Keratinocyte (primary cell): Measurements from ENCODE around the gene TLR9. TPM values are rescaled to one million over a fixed set of nuclear protein-coding genes. Genes with fewer than 3 reads are reported as not detected.

Source experiments
- DNase-seq: peaks from one replicate; pipeline ENCODE4 v3.0.0-alpha.2; 2011; ENCODE audit warnings: low read depth, missing footprints, low spot score
- FAIRE-seq: peaks from 2 replicates; lab custom pipeline; 2011; peaks lifted over from hg19 to GRCh38; lab: Jason Lieb, UNC
- H2AFZ ChIP-seq: 2 replicates; pipeline ENCODE4 v1.6.0; 2012; ENCODE audit warnings: low read length, control low read depth, inconsistent platforms; ENCODE audit not compliant: control insufficient read depth
- H3K27ac ChIP-seq: 2 replicates; pipeline ENCODE4 v1.5.1; 2011; ENCODE audit warnings: low read length; ENCODE audit not compliant: control insufficient read depth, insufficient read depth
- H3K27me3 ChIP-seq: 3 replicates; pipeline ENCODE4 v1.6.0; 2011; ENCODE audit warnings: low read length; ENCODE audit not compliant: control insufficient read depth, insufficient read depth; ENCODE audit errors: extremely low read depth
- H3K36me3 ChIP-seq, 2 experiments: 2 replicates in 1 of 2; 3 replicates in 1 of 2; pipeline ENCODE4 v1.5.1; 2011; ENCODE audit warnings: low read length in 2 of 2, mild to moderate bottlenecking in 1 of 2; ENCODE audit not compliant: control insufficient read depth in 2 of 2, insufficient read depth in 2 of 2; ENCODE audit errors: extremely low read depth in 1 of 2
- H3K4me1 ChIP-seq: 3 replicates; pipeline ENCODE4 v1.5.1; 2011; ENCODE audit warnings: low read length; ENCODE audit not compliant: control insufficient read depth, insufficient read depth; ENCODE audit errors: extremely low read depth
- H3K4me2 ChIP-seq: 3 replicates; pipeline ENCODE4 v1.6.0; 2011; ENCODE audit warnings: low read depth, low read length; ENCODE audit not compliant: control insufficient read depth, insufficient read depth; ENCODE audit errors: extremely low read depth
- H3K4me3 ChIP-seq, 3 experiments: fragments of 200-600 bp in 1 of 3; sonication (generic) in 1 of 3; 2 replicates in 2 of 3; 3 replicates in 1 of 3; pipeline ENCODE4 v1.5.1; 2011 to 2016; ENCODE audit warnings: low read length in 3 of 3, mild to moderate bottlenecking in 3 of 3, control low read depth in 2 of 3, inconsistent platforms in 1 of 3, low read depth in 1 of 3, mixed read lengths in 1 of 3, mixed run types in 1 of 3, moderate library complexity in 1 of 3; ENCODE audit not compliant: control insufficient read depth in 2 of 3, insufficient read depth in 2 of 3; ENCODE audit errors: extremely low read depth in 1 of 3
- H3K79me2 ChIP-seq: 2 replicates; pipeline ENCODE4 v1.6.0; 2012; ENCODE audit warnings: low read length; ENCODE audit not compliant: control insufficient read depth, insufficient read depth
- H3K9ac ChIP-seq: 3 replicates; pipeline ENCODE4 v1.6.0; 2011; ENCODE audit warnings: low read length; ENCODE audit not compliant: control insufficient read depth, insufficient read depth; ENCODE audit errors: extremely low read depth
- H3K9me1 ChIP-seq: 3 replicates; pipeline ENCODE4 v1.6.0; 2011; ENCODE audit warnings: low read length; ENCODE audit not compliant: control insufficient read depth, insufficient read depth; ENCODE audit errors: extremely low read depth
- H3K9me3 ChIP-seq: 2 replicates; pipeline ENCODE4 v1.5.1; 2012; ENCODE audit warnings: low read depth, low read length; ENCODE audit not compliant: control insufficient read depth
- H4K20me1 ChIP-seq: 3 replicates; pipeline ENCODE4 v1.6.0; 2011; ENCODE audit warnings: low read length; ENCODE audit not compliant: control insufficient read depth, insufficient read depth; ENCODE audit errors: extremely low read depth
- EZH2 ChIP-seq: IDR thresholded peaks from one replicate; pipeline ENCODE4 v1.6.1; 2012; ENCODE audit warnings: inconsistent platforms, mild to moderate bottlenecking, low read length, moderate library complexity
- dilution Hi-C: fragments of 300-500 bp; cut with MboI; formaldehyde crosslinking; loops from one replicate; pipeline ENCODE4 v1.7.0; 2020; ENCODE audit warnings: low sequenced_read_pairs; ENCODE audit not compliant: extremely low pct_ligation_motif_present
- polyA plus RNA-seq, 5 experiments: library from polyadenylated mRNA; depleted of rRNA in 3 of 5; stranded (reverse) in 3 of 5; stranded (forward) in 1 of 5; unstranded in 1 of 5; fragments of >200 nt; gene quantifications; 1 replicate in 1 of 5; 2 replicates in 3 of 5; 3 replicates in 1 of 5; pipeline versions ENCODE4 v1.2.1 to v1.2.3, GENCODE V29; 2011 to 2012; ENCODE audit warnings: missing spikeins in 2 of 5, low read depth in 1 of 5, low replicate concordance in 1 of 5
- TF ChIP-seq, protein P1 (sequence below), 3 experiments: IDR thresholded peaks in 1 of 3; conservative IDR thresholded peaks in 1 of 3; optimal IDR thresholded peaks in 1 of 3; 2 replicates in 2 of 3; 3 replicates in 1 of 3; pipeline versions ENCODE3 to v1.5.1; 2011; ENCODE audit warnings: low read length in 3 of 3, mild to moderate bottlenecking in 3 of 3, moderate library complexity in 2 of 3, control low read depth in 1 of 3, inconsistent platforms in 1 of 3; ENCODE audit not compliant: insufficient read depth in 2 of 3; ENCODE audit errors: extremely low read depth in 1 of 3

Gene TLR9
- polyA plus RNA-seq, 1 donor (not counting 4 experiments of a cell fraction or from before 2014, with no cell fraction given): not detected

DNA sequence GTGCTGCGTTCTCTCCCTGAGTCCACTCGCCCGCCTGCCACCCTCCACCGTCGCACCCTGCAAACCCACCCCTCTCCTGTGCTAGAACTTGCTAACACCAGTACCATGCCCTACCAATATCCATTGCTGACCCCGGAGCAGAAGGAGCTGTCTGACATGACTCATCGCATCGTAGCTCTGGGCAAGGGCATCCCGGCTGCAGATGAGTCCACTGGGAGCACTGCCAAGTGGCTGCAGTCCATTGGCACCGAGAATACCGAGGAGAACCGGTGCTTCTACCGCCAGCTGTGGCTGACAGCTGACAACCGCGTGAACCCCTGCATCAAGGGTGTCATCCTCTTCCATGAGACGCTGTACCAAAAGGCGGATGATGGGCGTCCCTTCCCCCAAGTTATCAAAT, 32.4 kb downstream of the TLR9 start:
- Histone ChIP-seq H3K27ac (no peak overlapping the region), H3K4me2 (no peak overlapping the region), H3K4me1 (peaks cover 13% of the 10 kb centered on the region), H3K4me3 (no peak overlapping the region), H3K9me1 (no peaks in the 10 kb centered on the region), H3K36me3 (no peaks in the 10 kb centered on the region), H2AFZ (no peak overlapping the region), H3K9ac (no peak overlapping the region), H4K20me1 (no peaks in the 10 kb centered on the region), H3K79me2 (peaks cover 1% of the 10 kb centered on the region), H3K27me3 (no peaks in the 10 kb centered on the region), H3K9me3 (no peaks in the 10 kb centered on the region)
- TF ChIP-seq, protein P1, sequence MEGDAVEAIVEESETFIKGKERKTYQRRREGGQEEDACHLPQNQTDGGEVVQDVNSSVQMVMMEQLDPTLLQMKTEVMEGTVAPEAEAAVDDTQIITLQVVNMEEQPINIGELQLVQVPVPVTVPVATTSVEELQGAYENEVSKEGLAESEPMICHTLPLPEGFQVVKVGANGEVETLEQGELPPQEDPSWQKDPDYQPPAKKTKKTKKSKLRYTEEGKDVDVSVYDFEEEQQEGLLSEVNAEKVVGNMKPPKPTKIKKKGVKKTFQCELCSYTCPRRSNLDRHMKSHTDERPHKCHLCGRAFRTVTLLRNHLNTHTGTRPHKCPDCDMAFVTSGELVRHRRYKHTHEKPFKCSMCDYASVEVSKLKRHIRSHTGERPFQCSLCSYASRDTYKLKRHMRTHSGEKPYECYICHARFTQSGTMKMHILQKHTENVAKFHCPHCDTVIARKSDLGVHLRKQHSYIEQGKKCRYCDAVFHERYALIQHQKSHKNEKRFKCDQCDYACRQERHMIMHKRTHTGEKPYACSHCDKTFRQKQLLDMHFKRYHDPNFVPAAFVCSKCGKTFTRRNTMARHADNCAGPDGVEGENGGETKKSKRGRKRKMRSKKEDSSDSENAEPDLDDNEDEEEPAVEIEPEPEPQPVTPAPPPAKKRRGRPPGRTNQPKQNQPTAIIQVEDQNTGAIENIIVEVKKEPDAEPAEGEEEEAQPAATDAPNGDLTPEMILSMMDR (optimal IDR thresholded peaks at IDR 0.05 in 1 of 3, IDR thresholded peaks at IDR 0.05 in 1 of 3, conservative IDR thresholded peaks at IDR 0.05 in 1 of 3; ENCODE audit: extremely low read depth in 1 of 3, insufficient read depth in 2 of 3, low read length in 3 of 3): no peak
- no peak for TF ChIP-seq EZH2
- no peak for DNase-seq
- FAIRE-seq: no peak
- dilution Hi-C loops: no loop called here

DNA sequence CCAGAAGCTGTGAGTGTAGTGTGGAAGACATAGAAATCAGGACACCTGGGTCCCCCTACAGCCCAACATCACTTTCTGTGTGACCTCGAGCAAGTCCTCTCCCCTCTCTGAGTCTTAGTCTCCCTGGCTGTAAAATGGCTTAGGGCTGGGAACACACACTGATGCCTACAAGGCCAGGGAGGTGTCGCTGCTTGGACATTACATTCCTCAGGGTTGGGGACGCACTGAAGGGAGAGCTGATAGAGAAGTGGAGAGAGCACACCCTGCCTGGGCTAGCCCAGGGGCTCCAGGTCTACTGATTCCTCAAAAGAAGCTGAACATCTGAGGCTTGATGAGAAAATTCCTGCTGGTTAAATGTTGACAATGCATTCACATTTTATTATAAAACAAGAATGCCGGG, 33.8 kb downstream of the TLR9 start:
- DNase-seq (no peak), FAIRE-seq (no peak)
- Histone ChIP-seq H3K4me3 (no peak overlapping the region), H3K27ac (no peak overlapping the region), H3K79me2 (no peaks in the 10 kb centered on the region), H3K27me3 (no peaks in the 10 kb centered on the region), H3K9ac (no peak overlapping the region), H3K36me3 (no peaks in the 10 kb centered on the region), H4K20me1 (no peaks in the 10 kb centered on the region), H3K9me1 (no peaks in the 10 kb centered on the region), H3K4me2 (no peak overlapping the region), H3K9me3 (no peaks in the 10 kb centered on the region), H3K4me1 (peaks cover 2% of the 10 kb centered on the region), H2AFZ (no peak overlapping the region)
- TF ChIP-seq EZH2: no peak
- TF ChIP-seq, protein P1 (optimal IDR thresholded peaks at IDR 0.05 in 1 of 3, IDR thresholded peaks at IDR 0.05 in 1 of 3, conservative IDR thresholded peaks at IDR 0.05 in 1 of 3; ENCODE audit: extremely low read depth in 1 of 3, insufficient read depth in 2 of 3, low read length in 3 of 3): no peak
- dilution Hi-C loops: no loop called here
